22Rv1 (cell line): Measurements from ENCODE around the gene TEX264.

ENCODE experiments used
- H3K27ac ChIP-seq: fragments of 450-650 bp; 2 replicates; pipeline ENCODE4 v1.5.1; 2017
- CTCF ChIP-seq: fragments of 450-650 bp; IDR thresholded peaks from 2 replicates; pipeline ENCODE4 v1.5.1; 2017; ENCODE audit warnings: mild to moderate bottlenecking
- ZFX ChIP-seq: fragments of 450-650 bp; IDR thresholded peaks from 2 replicates; pipeline ENCODE4 v1.6.1; 2017; ENCODE audit warnings: antibody characterized with exemption, borderline replicate concordance

Gene TEX264

GRCh38 chr3:51710631-51711351, 39.7 kb downstream of the TEX264 start:
- H3K27ac ChIP-seq, result no peak overlapping the region

GRCh38 chr3:51711352-51712037, 40.4 kb downstream of the TEX264 start:
- TF ChIP-seq CTCF (no peak), ZFX (no peak)
- no peak overlapping the region for H3K27ac ChIP-seq

More at GRCh38 chr3:51710631-51711351, 39.7 kb downstream of the TEX264 start:
- TF ChIP-seq CTCF (peak; percentile 35), ZFX (no peak)

- TF ChIP-seq CTCF (no peak), ZFX (no peak)
- no peak overlapping the region for H3K27ac ChIP-seq
Observed at GRCh38 chr3:51712038-51712420, 41.0 kb downstream of the TEX264 start.

- TF ChIP-seq CTCF, result no peak
- TF ChIP-seq ZFX, result no peak
- H3K27ac ChIP-seq, result no peak overlapping the region
Observed at GRCh38 chr3:51712511-51712931, 41.5 kb downstream of the TEX264 start.

GRCh38 chr3:51712963-51713362, 41.9 kb downstream of the TEX264 start:
- H3K27ac ChIP-seq, result no peak overlapping the region
- TF ChIP-seq CTCF (no peak), ZFX (no peak)

GRCh38 chr3:51715231-51715976, 44.4 kb downstream of the TEX264 start:
- TF ChIP-seq CTCF (no peak), ZFX (no peak)
- H3K27ac ChIP-seq, result no peak overlapping the region

- TF ChIP-seq CTCF, result no peak
- no peak for TF ChIP-seq ZFX
- H3K27ac ChIP-seq, result no peak overlapping the region
Observed at GRCh38 chr3:51715977-51716294, 44.9 kb downstream of the TEX264 start.
